Gastroesophageal sphincter (tissue), 4 donors: ENCODE measurements around the gene ZBTB7A. TPM values are rescaled to one million over a fixed set of nuclear protein-coding genes. Genes with fewer than 3 reads are reported as not detected.

ENCODE experiments used
- ATAC-seq: fragments of 150-250 bp; one replicate; pipeline ENCODE4 v1.9.1; 2016; ENCODE audit warnings: mild to moderate bottlenecking, moderate library complexity
- H3K27ac ChIP-seq, 4 donors: fragments of 200-600 bp; sonication (generic) in 3 of 4; 1 replicate in 3 of 4; 2 replicates in 1 of 4; pipeline ENCODE4 v1.5.1; 2016 to 2019
- H3K27me3 ChIP-seq: fragments of 200-600 bp; sonication (generic); one replicate; pipeline ENCODE4 v1.5.1; 2019
- H3K36me3 ChIP-seq, 2 donors: fragments of 200-600 bp; sonication (generic); one replicate each; pipeline ENCODE4 v1.5.1; 2019; ENCODE audit warnings: control low read depth in 1 of 2
- H3K4me1 ChIP-seq, 3 donors: fragments of 200-600 bp; sonication (generic); 1 replicate in 2 of 3; 2 replicates in 1 of 3; pipeline ENCODE4 v1.5.1; 2016 to 2019; ENCODE audit warnings: control low read depth in 2 of 3
- H3K4me3 ChIP-seq, 2 donors: fragments of 200-600 bp; sonication (generic); one replicate each; pipeline ENCODE4 v1.5.1; 2019; ENCODE audit warnings: mild to moderate bottlenecking in 1 of 2, moderate library complexity in 1 of 2
- H3K9me3 ChIP-seq, 3 donors: fragments of 200-600 bp; sonication (generic); one replicate each; pipeline ENCODE4 v1.5.1; 2017 to 2019; ENCODE audit warnings: control low read depth in 2 of 3
- CTCF ChIP-seq, 4 experiments: fragments of 200-600 bp in 2 of 4; fragments of 450-650 bp in 2 of 4; sonication (generic) in 1 of 4; IDR thresholded peaks; one replicate each; pipeline ENCODE4 v1.5.1; 2017 to 2019; ENCODE audit warnings: antibody characterized with exemption in 4 of 4, mild to moderate bottlenecking in 2 of 4, moderate library complexity in 2 of 4
- EP300 ChIP-seq: sonication (generic); formaldehyde crosslinking; IDR thresholded peaks from one replicate; pipeline ENCODE4 v1.6.1; 2017; ENCODE audit warnings: antibody characterized with exemption, mild to moderate bottlenecking
- POLR2A ChIP-seq, 2 donors: fragments of 450-650 bp; IDR thresholded peaks; one replicate each; pipeline ENCODE4 v1.6.1; 2017; ENCODE audit warnings: antibody characterized with exemption in 2 of 2, mild to moderate bottlenecking in 2 of 2, moderate library complexity in 1 of 2
- POLR2AphosphoS5 ChIP-seq: sonication (generic); formaldehyde crosslinking; IDR thresholded peaks from one replicate; pipeline ENCODE4 v1.6.1; 2017; ENCODE audit warnings: antibody characterized with exemption
- WGBS, 2 donors: methylation state at CpG; one replicate each; pipeline ENCODE4 v1.1.5; 2018; ENCODE audit warnings: low coverage in 1 of 2; 5-methylcytosine and 5-hydroxymethylcytosine counted together
- total RNA-seq, 4 donors: library from RNA; depleted of rRNA; stranded (reverse); fragments of >200 nt; gene quantifications; one replicate each; pipeline ENCODE4 v1.1.0, GENCODE V29; 2016

ZBTB7A gene
- total RNA-seq, 4 donors from 2014 or later, result 65.6 to 122 (median 82.4) TPM

DNA sequence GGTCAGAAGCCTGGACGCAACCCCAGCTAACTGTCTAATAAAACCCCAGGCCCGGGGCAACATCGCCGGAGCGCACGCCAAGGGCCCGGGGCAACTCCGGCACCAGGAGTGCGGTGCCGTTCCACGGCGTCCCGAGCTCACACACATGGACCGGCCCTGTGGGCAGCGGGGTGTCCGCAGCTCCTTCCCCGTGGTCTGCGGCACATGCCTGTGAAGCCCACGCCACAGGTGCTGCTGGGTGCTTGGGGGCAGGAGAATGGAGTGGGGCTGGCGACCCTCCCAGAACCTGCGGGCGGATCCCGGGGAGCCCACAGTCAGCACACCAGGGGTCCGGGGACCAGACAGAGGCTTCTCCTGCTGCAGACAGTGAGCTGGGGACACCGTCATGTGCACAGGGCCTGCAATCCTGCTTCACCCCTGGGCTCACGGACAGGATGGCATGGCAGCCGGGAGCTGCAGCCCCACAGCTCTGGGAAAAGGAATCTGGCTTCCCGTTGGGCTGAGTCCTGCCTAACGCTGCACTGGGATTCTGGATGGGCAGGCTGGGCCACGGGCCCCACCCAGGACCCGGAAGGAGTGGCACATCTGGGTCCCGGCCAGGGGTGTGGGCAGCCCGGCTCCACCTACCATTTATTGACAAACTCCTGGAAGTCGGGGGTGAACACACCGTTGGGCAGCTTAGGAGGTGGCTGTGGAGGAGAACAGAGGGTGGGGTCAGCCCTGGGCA, 28.2 kb upstream of the ZBTB7A start:
- no peaks in the 10 kb centered on the region for H3K9me3 ChIP-seq
- peaks cover 0 to 93% of the 10 kb centered on the region in 2 donors for H3K36me3 ChIP-seq
- no peak for ATAC-seq

GRCh38 chr19:4094291-4094690, 27.6 kb upstream of the ZBTB7A start:
- peaks cover 0 to 6% (median 0%) of the 10 kb centered on the region in 3 donors for H3K4me1 ChIP-seq
- no peak overlapping the region for H3K27ac ChIP-seq
- H3K27me3 ChIP-seq, result no peaks in the 10 kb centered on the region
- TF ChIP-seq POLR2AphosphoS5 (no peak), EP300 (no peak), CTCF (IDR thresholded peaks at IDR 0.05) (no peak)
- peaks cover 0 to 93% of the 10 kb centered on the region in 2 donors for H3K36me3 ChIP-seq
- no CpG with 5 or more reads among the region's 19 CpGs for WGBS, 2 donors
- ATAC-seq, result no peak
- H3K9me3 ChIP-seq, result no peaks in the 10 kb centered on the region
- H3K4me3 ChIP-seq, result no peak overlapping the region

More for the DNA sequence above, 28.2 kb upstream of the ZBTB7A start:
- WGBS, 2 donors, result 100% methylated on average over 1 of the region's 35 CpGs; no CpG with 5 or more reads in 1 of the 2 donors
- TF ChIP-seq EP300, result no peak
- no peak for TF ChIP-seq POLR2A (IDR thresholded peaks at IDR 0.05)
- TF ChIP-seq CTCF (IDR thresholded peaks at IDR 0.05), result no peak
- TF ChIP-seq POLR2AphosphoS5, result no peak
- peaks cover 0 to 6% (median 0%) of the 10 kb centered on the region in 3 donors for H3K4me1 ChIP-seq
- no peak overlapping the region for H3K27ac ChIP-seq
- H3K4me3 ChIP-seq, result no peak overlapping the region
- H3K27me3 ChIP-seq, result no peaks in the 10 kb centered on the region

DNA sequence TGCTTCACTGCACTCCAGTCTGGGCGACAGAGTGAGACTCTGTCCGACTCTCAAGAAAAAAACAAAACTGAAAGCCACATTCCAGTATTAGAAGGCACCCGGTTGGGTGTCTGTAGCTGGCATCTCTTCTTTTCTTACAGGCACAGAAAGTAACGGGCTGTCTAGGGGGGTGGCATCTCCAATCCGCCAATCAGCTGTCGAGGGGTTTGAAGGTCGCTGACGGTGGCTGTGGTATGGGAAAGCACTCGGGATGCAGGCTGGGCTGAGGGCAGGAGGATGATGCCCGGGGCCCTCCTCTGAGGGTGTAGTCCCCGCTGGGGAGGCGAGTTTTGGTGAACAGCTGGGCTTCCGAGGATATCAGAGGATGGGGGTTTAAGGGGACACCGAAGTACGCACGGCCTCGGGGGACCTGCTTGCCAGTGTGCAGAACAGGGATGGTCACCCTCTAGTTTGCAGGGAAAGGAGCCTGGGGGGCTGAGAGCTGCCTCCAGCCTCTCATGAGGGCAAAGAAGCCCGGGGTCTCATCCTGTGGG, 27.0 kb upstream of the ZBTB7A start:
- no peaks in the 10 kb centered on the region for H3K27me3 ChIP-seq
- WGBS, 2 donors, result 92% methylated on average over 2 of the region's 18 CpGs; no CpG with 5 or more reads in 1 of the 2 donors
- TF ChIP-seq EP300 (no peak), CTCF (IDR thresholded peaks at IDR 0.05) (no peak), POLR2A (IDR thresholded peaks at IDR 0.05) (no peak), POLR2AphosphoS5 (no peak)

GRCh38 chr19:4090356-4091220, 23.9 kb upstream of the ZBTB7A start:
- Histone ChIP-seq H3K4me1 (peaks cover 0 to 7% (median 0%) of the 10 kb centered on the region in 3 donors), H3K36me3 (peaks cover 0 to 67% of the 10 kb centered on the region in 2 donors), H3K27ac (no peak overlapping the region), H3K4me3 (no peak overlapping the region), H3K27me3 (no peaks in the 10 kb centered on the region), H3K9me3 (no peaks in the 10 kb centered on the region)
- 89% methylated on average over 6 of the region's 52 CpGs; no CpG with 5 or more reads in 1 of the 2 donors for WGBS, 2 donors
- ATAC-seq, result no peak
- TF ChIP-seq CTCF (IDR thresholded peaks at IDR 0.05) (no peak), EP300 (no peak), POLR2AphosphoS5 (no peak), POLR2A (IDR thresholded peaks at IDR 0.05) (no peak)

More for the DNA sequence above, 27.0 kb upstream of the ZBTB7A start:
- Histone ChIP-seq H3K9me3 (no peaks in the 10 kb centered on the region), H3K4me3 (no peak overlapping the region), H3K4me1 (peaks cover 0 to 6% (median 0%) of the 10 kb centered on the region in 3 donors), H3K27ac (no peak overlapping the region), H3K36me3 (peaks cover 0 to 91% of the 10 kb centered on the region in 2 donors)
- ATAC-seq, result no peak
